ENCODE measurements around the gene PRTG.

The PRTG gene

DNA sequence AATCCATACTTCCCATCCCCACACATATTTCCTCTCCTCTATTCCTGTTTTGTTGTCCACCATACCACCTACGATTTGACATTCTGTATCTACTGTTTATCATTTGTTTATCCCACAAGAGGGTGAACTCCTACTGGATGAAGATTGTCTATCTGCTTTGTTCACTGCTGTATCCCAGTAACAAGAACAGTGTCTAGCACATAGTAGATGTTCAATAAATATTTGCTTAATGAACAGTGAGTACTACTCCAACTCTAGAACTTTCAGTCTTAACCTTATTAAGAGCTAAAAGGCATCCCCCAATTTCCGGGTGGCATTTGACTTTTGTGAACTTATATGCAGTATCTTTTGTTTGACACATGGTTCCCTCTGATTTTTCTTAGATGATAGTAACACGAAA lies 156.1 kb downstream of the PRTG start:
- DNase-seq (ENCODE audit: low read depth), result no peak
- H3K4me3 ChIP-seq (ENCODE audit: low read depth, low read length), result no peak overlapping the region
- TF ChIP-seq, protein P1, sequence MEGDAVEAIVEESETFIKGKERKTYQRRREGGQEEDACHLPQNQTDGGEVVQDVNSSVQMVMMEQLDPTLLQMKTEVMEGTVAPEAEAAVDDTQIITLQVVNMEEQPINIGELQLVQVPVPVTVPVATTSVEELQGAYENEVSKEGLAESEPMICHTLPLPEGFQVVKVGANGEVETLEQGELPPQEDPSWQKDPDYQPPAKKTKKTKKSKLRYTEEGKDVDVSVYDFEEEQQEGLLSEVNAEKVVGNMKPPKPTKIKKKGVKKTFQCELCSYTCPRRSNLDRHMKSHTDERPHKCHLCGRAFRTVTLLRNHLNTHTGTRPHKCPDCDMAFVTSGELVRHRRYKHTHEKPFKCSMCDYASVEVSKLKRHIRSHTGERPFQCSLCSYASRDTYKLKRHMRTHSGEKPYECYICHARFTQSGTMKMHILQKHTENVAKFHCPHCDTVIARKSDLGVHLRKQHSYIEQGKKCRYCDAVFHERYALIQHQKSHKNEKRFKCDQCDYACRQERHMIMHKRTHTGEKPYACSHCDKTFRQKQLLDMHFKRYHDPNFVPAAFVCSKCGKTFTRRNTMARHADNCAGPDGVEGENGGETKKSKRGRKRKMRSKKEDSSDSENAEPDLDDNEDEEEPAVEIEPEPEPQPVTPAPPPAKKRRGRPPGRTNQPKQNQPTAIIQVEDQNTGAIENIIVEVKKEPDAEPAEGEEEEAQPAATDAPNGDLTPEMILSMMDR (IDR thresholded peaks at IDR 0.05; ENCODE audit: low read depth, low read length, missing control alignments), result no peak

GRCh38 chr15:55576943-55577342 lies 166.0 kb downstream of the PRTG start:
- TF ChIP-seq, protein P1 (IDR thresholded peaks at IDR 0.05; ENCODE audit: low read depth, low read length, missing control alignments), result no peak
- DNase-seq (ENCODE audit: low read depth), result no peak
- no peak overlapping the region for H3K4me3 ChIP-seq (ENCODE audit: low read depth, low read length)

DNA sequence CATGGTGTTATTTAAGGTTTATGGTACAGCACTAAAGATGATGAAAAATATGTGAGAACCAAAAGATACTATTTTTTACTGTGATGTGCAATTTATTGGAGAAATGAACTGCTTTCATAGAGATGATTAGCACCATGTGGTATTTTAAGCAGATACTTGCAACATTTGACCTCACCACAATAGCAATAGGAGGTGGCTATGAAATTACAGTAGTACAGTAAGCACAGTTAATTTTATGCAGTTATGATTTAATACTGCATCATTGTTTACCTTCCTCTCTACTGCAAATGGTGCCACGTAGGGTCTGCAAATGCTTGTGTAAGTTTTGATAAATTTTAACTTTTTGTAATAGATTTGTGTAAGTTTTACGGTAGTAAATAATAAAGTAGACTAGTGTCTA lies 168.9 kb downstream of the PRTG start:
- DNase-seq (ENCODE audit: low read depth), result no peak
- no peak overlapping the region for H3K4me3 ChIP-seq (ENCODE audit: low read depth, low read length)
- TF ChIP-seq, protein P1 (IDR thresholded peaks at IDR 0.05; ENCODE audit: low read depth, low read length, missing control alignments), result no peak

GRCh38 chr15:55573224-55573623 lies 169.7 kb downstream of the PRTG start:
- TF ChIP-seq, protein P1 (IDR thresholded peaks at IDR 0.05; ENCODE audit: low read depth, low read length, missing control alignments), result no peak
- DNase-seq (ENCODE audit: low read depth), result no peak
- H3K4me3 ChIP-seq (ENCODE audit: low read depth, low read length), result no peak overlapping the region

- no peak overlapping the region for H3K4me3 ChIP-seq (ENCODE audit: low read depth, low read length)
- TF ChIP-seq, protein P1 (IDR thresholded peaks at IDR 0.05; ENCODE audit: low read depth, low read length, missing control alignments), result peak; percentile 15
- no peak for DNase-seq (ENCODE audit: low read depth)
Observed at GRCh38 chr15:55564347-55565145, 178.4 kb downstream of the PRTG start.

DNA sequence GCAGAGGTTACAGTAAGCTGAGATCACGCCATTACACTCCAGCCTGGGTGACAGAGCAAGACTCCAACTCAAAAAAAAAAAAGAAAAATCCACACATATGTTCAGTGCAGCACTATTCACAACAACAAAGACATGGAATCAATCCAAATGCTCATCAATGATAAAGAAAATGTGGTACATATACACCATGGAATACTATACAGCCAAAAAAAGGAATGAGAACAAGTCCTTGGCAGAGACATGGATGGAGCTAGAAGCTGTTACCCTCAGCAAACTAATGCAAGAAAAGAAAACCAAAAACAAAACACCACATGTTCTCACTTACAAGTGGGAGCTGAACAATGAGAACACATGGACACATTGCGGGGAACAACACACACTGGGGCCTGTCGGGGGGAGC lies 180.4 kb downstream of the PRTG start:
- TF ChIP-seq, protein P1 (IDR thresholded peaks at IDR 0.05; ENCODE audit: low read depth, low read length, missing control alignments), result no peak
- H3K4me3 ChIP-seq (ENCODE audit: low read depth, low read length), result no peak overlapping the region
- DNase-seq (ENCODE audit: low read depth), result no peak
